ENCODE data around the gene IL15RA. TPM values are rescaled to one million over a fixed set of nuclear protein-coding genes. Genes with fewer than 3 reads are reported as not detected.

Gene IL15RA
- total and polyA plus RNA-seq, 4 donors = 6.6 to 10.7 (median 9.4) TPM

DNA sequence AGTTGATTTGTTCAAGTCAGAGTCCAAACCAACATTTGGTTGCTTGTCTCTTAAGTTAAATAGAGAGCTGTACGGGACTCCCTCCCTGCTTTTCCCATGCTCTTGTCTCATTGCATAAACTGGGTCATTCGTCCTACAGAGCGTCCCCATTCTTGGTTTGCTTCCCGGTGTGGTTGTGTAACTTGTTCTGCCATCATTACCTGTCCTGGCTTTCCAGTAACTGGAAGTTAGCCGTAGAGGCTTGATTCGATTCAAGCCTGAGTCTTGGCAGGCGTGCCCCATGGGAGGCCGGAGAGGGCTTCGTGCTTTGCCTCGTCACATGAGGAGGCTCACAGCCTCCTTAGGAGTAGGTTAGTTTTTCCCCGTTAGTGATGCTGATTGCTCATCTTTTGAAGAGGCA lies 47.1 kb downstream of the IL15RA start (continued):
- TF ChIP-seq ZBTB33 (IDR thresholded peaks at IDR 0.05) (peak; percentile 75), GABPA (IDR thresholded peaks at IDR 0.05 in 1 of 2, conservative IDR thresholded peaks at IDR 0.05 in 1 of 2) (peak in 1 of 2 donors; percentile 57), TAF1 (conservative IDR thresholded peaks at IDR 0.05) (no peak), YY1 (IDR thresholded peaks at IDR 0.05) (peak; percentile 95), FOXA1 (IDR thresholded peaks at IDR 0.05) (peak; percentile 48), RXRA (IDR thresholded peaks at IDR 0.05) (peak; percentile 74 to 92), RAD21 (IDR thresholded peaks at IDR 0.05) (peak; percentile 51 to 63), FOXA2 (IDR thresholded peaks at IDR 0.05) (peak; percentile 43), ATF3 (IDR thresholded peaks at IDR 0.05) (peak; percentile 57)

DNA sequence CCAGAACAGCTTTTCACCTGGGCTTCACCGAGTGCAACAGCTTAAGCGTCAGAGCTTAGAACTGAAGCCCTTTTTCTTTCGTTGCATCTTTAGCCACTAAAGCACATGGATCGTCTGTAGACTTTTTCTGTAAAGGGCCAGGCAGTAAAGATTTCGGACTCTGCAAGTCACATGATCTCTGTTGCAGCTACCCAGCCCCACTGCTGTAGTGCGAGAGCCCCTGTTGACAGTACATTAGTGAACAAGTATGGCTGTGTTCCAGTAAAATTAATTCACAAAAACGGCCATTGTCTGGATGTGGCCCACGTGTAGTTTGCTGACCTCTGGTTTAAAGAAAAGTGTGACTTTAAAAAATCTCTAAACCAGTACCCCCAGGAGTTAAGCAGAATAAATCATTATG lies 47.9 kb downstream of the IL15RA start:
- no peaks in the 10 kb centered on the region for H3K27me3 ChIP-seq (ENCODE audit: control insufficient read depth in 4 of 4, insufficient read depth in 4 of 4, low read length in 3 of 4)
- H3K9me3 ChIP-seq (ENCODE audit: control insufficient read depth in 4 of 4, low read length in 3 of 4) = no peaks in the 10 kb centered on the region
- H3K36me3 ChIP-seq (ENCODE audit: control insufficient read depth in 4 of 4, insufficient read depth in 3 of 4, low read depth in 1 of 4, low read length in 3 of 4) = peaks cover 4 to 37% (median 24%) of the 10 kb centered on the region in 4 donors
- peaks cover 7 to 32% (median 18%) of the 10 kb centered on the region in 4 donors for H3K4me1 ChIP-seq (ENCODE audit: control insufficient read depth in 4 of 4, insufficient read depth in 4 of 4, low read length in 3 of 4)
- H3K27ac ChIP-seq (ENCODE audit: low read depth in 1 of 2, low read length in 2 of 2) = peak overlapping the region; percentile 75 to 84
- H3K4me3 ChIP-seq (ENCODE audit: low read depth in 1 of 3, low read length in 3 of 3) = no peak overlapping the region
- no peak for TF ChIP-seq ATF3 (IDR thresholded peaks at IDR 0.05)
- TF ChIP-seq ZBTB33 (IDR thresholded peaks at IDR 0.05) = no peak
- no peak for TF ChIP-seq GABPA (IDR thresholded peaks at IDR 0.05 in 1 of 2, conservative IDR thresholded peaks at IDR 0.05 in 1 of 2)
- no peak for TF ChIP-seq YY1 (IDR thresholded peaks at IDR 0.05)
- no peak for TF ChIP-seq RAD21 (IDR thresholded peaks at IDR 0.05)
- no peak for TF ChIP-seq NR2F2 (IDR thresholded peaks at IDR 0.05)
- no peak for TF ChIP-seq JUND (IDR thresholded peaks at IDR 0.05)
- no peak for TF ChIP-seq HNF4A (conservative IDR thresholded peaks at IDR 0.05)
- no peak for TF ChIP-seq FOXA1 (IDR thresholded peaks at IDR 0.05)
- TF ChIP-seq RXRA (IDR thresholded peaks at IDR 0.05) = no peak
- no peak for TF ChIP-seq EGR1 (IDR thresholded peaks at IDR 0.05; ENCODE audit: low read depth in 2 of 2)
- no peak for TF ChIP-seq TAF1 (conservative IDR thresholded peaks at IDR 0.05)
- TF ChIP-seq REST (IDR thresholded peaks at IDR 0.05) = no peak
- TF ChIP-seq HNF4G (IDR thresholded peaks at IDR 0.05) = no peak
- TF ChIP-seq, protein P1, sequence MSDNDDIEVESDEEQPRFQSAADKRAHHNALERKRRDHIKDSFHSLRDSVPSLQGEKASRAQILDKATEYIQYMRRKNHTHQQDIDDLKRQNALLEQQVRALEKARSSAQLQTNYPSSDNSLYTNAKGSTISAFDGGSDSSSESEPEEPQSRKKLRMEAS (IDR thresholded peaks at IDR 0.05) = no peak
- H3K9ac ChIP-seq (ENCODE audit: low read depth in 1 of 2, low read length in 2 of 2) = no peak overlapping the region
- WGBS = 75% methylated on average over 8 of the region's 8 CpGs
- DNase-seq (ENCODE audit: low spot score) = no peak
